Keratinocyte (primary cell): ENCODE measurements around the gene DBP. TPM values are rescaled to one million over a fixed set of nuclear protein-coding genes. Genes with fewer than 3 reads are reported as not detected.

Source experiments
- DNase-seq: peaks from one replicate; pipeline ENCODE4 v3.0.0-alpha.2; 2011; ENCODE audit warnings: low read depth, missing footprints, low spot score
- FAIRE-seq: peaks from 2 replicates; lab custom pipeline; 2011; peaks lifted over from hg19 to GRCh38; lab: Jason Lieb, UNC
- H2AFZ ChIP-seq: 2 replicates; pipeline ENCODE4 v1.6.0; 2012; ENCODE audit warnings: low read length, control low read depth, inconsistent platforms; ENCODE audit not compliant: control insufficient read depth
- H3K27ac ChIP-seq: 2 replicates; pipeline ENCODE4 v1.5.1; 2011; ENCODE audit warnings: low read length; ENCODE audit not compliant: control insufficient read depth, insufficient read depth
- H3K27me3 ChIP-seq: 3 replicates; pipeline ENCODE4 v1.6.0; 2011; ENCODE audit warnings: low read length; ENCODE audit not compliant: control insufficient read depth, insufficient read depth; ENCODE audit errors: extremely low read depth
- H3K36me3 ChIP-seq, 2 experiments: 2 replicates in 1 of 2; 3 replicates in 1 of 2; pipeline ENCODE4 v1.5.1; 2011; ENCODE audit warnings: low read length in 2 of 2, mild to moderate bottlenecking in 1 of 2; ENCODE audit not compliant: control insufficient read depth in 2 of 2, insufficient read depth in 2 of 2; ENCODE audit errors: extremely low read depth in 1 of 2
- H3K4me1 ChIP-seq: 3 replicates; pipeline ENCODE4 v1.5.1; 2011; ENCODE audit warnings: low read length; ENCODE audit not compliant: control insufficient read depth, insufficient read depth; ENCODE audit errors: extremely low read depth
- H3K4me2 ChIP-seq: 3 replicates; pipeline ENCODE4 v1.6.0; 2011; ENCODE audit warnings: low read depth, low read length; ENCODE audit not compliant: control insufficient read depth, insufficient read depth; ENCODE audit errors: extremely low read depth
- H3K4me3 ChIP-seq, 3 experiments: fragments of 200-600 bp in 1 of 3; sonication (generic) in 1 of 3; 2 replicates in 2 of 3; 3 replicates in 1 of 3; pipeline ENCODE4 v1.5.1; 2011 to 2016; ENCODE audit warnings: low read length in 3 of 3, mild to moderate bottlenecking in 3 of 3, control low read depth in 2 of 3, inconsistent platforms in 1 of 3, low read depth in 1 of 3, mixed read lengths in 1 of 3, mixed run types in 1 of 3, moderate library complexity in 1 of 3; ENCODE audit not compliant: control insufficient read depth in 2 of 3, insufficient read depth in 2 of 3; ENCODE audit errors: extremely low read depth in 1 of 3
- H3K79me2 ChIP-seq: 2 replicates; pipeline ENCODE4 v1.6.0; 2012; ENCODE audit warnings: low read length; ENCODE audit not compliant: control insufficient read depth, insufficient read depth
- H3K9ac ChIP-seq: 3 replicates; pipeline ENCODE4 v1.6.0; 2011; ENCODE audit warnings: low read length; ENCODE audit not compliant: control insufficient read depth, insufficient read depth; ENCODE audit errors: extremely low read depth
- H3K9me1 ChIP-seq: 3 replicates; pipeline ENCODE4 v1.6.0; 2011; ENCODE audit warnings: low read length; ENCODE audit not compliant: control insufficient read depth, insufficient read depth; ENCODE audit errors: extremely low read depth
- H3K9me3 ChIP-seq: 2 replicates; pipeline ENCODE4 v1.5.1; 2012; ENCODE audit warnings: low read depth, low read length; ENCODE audit not compliant: control insufficient read depth
- H4K20me1 ChIP-seq: 3 replicates; pipeline ENCODE4 v1.6.0; 2011; ENCODE audit warnings: low read length; ENCODE audit not compliant: control insufficient read depth, insufficient read depth; ENCODE audit errors: extremely low read depth
- CTCF ChIP-seq, 3 experiments: IDR thresholded peaks in 1 of 3; conservative IDR thresholded peaks in 1 of 3; optimal IDR thresholded peaks in 1 of 3; 2 replicates in 2 of 3; 3 replicates in 1 of 3; pipeline versions ENCODE3 to v1.5.1; 2011; ENCODE audit warnings: low read length in 3 of 3, mild to moderate bottlenecking in 3 of 3, moderate library complexity in 2 of 3, control low read depth in 1 of 3, inconsistent platforms in 1 of 3; ENCODE audit not compliant: insufficient read depth in 2 of 3; ENCODE audit errors: extremely low read depth in 1 of 3
- EZH2 ChIP-seq: IDR thresholded peaks from one replicate; pipeline ENCODE4 v1.6.1; 2012; ENCODE audit warnings: inconsistent platforms, mild to moderate bottlenecking, low read length, moderate library complexity
- dilution Hi-C: fragments of 300-500 bp; cut with MboI; formaldehyde crosslinking; loops from one replicate; pipeline ENCODE4 v1.7.0; 2020; ENCODE audit warnings: low sequenced_read_pairs; ENCODE audit not compliant: extremely low pct_ligation_motif_present
- polyA plus RNA-seq, 5 experiments: library from polyadenylated mRNA; depleted of rRNA in 3 of 5; stranded (reverse) in 3 of 5; stranded (forward) in 1 of 5; unstranded in 1 of 5; fragments of >200 nt; gene quantifications; 1 replicate in 1 of 5; 2 replicates in 3 of 5; 3 replicates in 1 of 5; pipeline versions ENCODE4 v1.2.1 to v1.2.3, GENCODE V29; 2011 to 2012; ENCODE audit warnings: missing spikeins in 2 of 5, low read depth in 1 of 5, low replicate concordance in 1 of 5

Gene DBP
- polyA plus RNA-seq, 1 donor (not counting 4 experiments of a cell fraction or from before 2014, with no cell fraction given): 1.0 TPM

GRCh38 chr19:48668332-48668731 lies 31.2 kb upstream of the DBP start:
- no peak overlapping the region for H2AFZ ChIP-seq
- no peak overlapping the region for H3K27ac ChIP-seq
- H3K27me3 ChIP-seq: no peaks in the 10 kb centered on the region
- no peaks in the 10 kb centered on the region for H3K79me2 ChIP-seq
- no peaks in the 10 kb centered on the region for H3K36me3 ChIP-seq
- TF ChIP-seq CTCF (optimal IDR thresholded peaks at IDR 0.05 in 1 of 3, IDR thresholded peaks at IDR 0.05 in 1 of 3, conservative IDR thresholded peaks at IDR 0.05 in 1 of 3; ENCODE audit: extremely low read depth in 1 of 3, insufficient read depth in 2 of 3, low read length in 3 of 3): no peak
- no peak for TF ChIP-seq EZH2
- DNase-seq (no peak), FAIRE-seq (no peak)
- dilution Hi-C loops: no loop called here
- no peaks in the 10 kb centered on the region for H4K20me1 ChIP-seq
- H3K4me2 ChIP-seq: no peak overlapping the region
- no peak overlapping the region for H3K4me3 ChIP-seq
- H3K4me1 ChIP-seq: no peaks in the 10 kb centered on the region
- H3K9me1 ChIP-seq: no peaks in the 10 kb centered on the region
- H3K9me3 ChIP-seq: no peaks in the 10 kb centered on the region
- H3K9ac ChIP-seq: no peak overlapping the region

- no peak for FAIRE-seq
- no peaks in the 10 kb centered on the region for H3K9me1 ChIP-seq
- dilution Hi-C loops: no loop called here
Measured at GRCh38 chr19:48665786-48666185, 28.6 kb upstream of the DBP start.

More at GRCh38 chr19:48665786-48666185, 28.6 kb upstream of the DBP start:
- Histone ChIP-seq H4K20me1 (no peaks in the 10 kb centered on the region), H3K27me3 (no peaks in the 10 kb centered on the region), H3K36me3 (no peaks in the 10 kb centered on the region), H3K27ac (no peak overlapping the region), H3K9ac (no peak overlapping the region), H2AFZ (no peak overlapping the region), H3K4me3 (no peak overlapping the region), H3K4me2 (no peak overlapping the region), H3K9me3 (no peaks in the 10 kb centered on the region), H3K4me1 (no peaks in the 10 kb centered on the region), H3K79me2 (no peaks in the 10 kb centered on the region)
- DNase-seq: no peak
- TF ChIP-seq EZH2 (no peak), CTCF (optimal IDR thresholded peaks at IDR 0.05 in 1 of 3, IDR thresholded peaks at IDR 0.05 in 1 of 3, conservative IDR thresholded peaks at IDR 0.05 in 1 of 3; ENCODE audit: extremely low read depth in 1 of 3, insufficient read depth in 2 of 3, low read length in 3 of 3) (no peak)
